Measurements from ENCODE around the gene RABGAP1L.
"Not testable (repeated sequence)": the region's sequence is repeated elsewhere in the genome, so short reads cannot be mapped to it uniquely, and the experiment has no call there.

The RABGAP1L gene

GRCh38 chr1:174777262-174777661, 617.9 kb downstream of the RABGAP1L start:
- no peak for DNase-seq

- DNase-seq, result no peak
These were observed 626.2 kb downstream of the RABGAP1L start for GRCh38 chr1:174785510-174785909.

- DNase-seq, result no peak
These were observed 627.0 kb downstream of the RABGAP1L start for GRCh38 chr1:174786358-174786757.

GRCh38 chr1:174786760-174787159, 627.4 kb downstream of the RABGAP1L start:
- no peak for DNase-seq

- no peak for DNase-seq
These were observed 629.7 kb downstream of the RABGAP1L start for GRCh38 chr1:174788981-174789380.

GRCh38 chr1:174789399-174789798, 630.1 kb downstream of the RABGAP1L start:
- no peak for DNase-seq

- DNase-seq, result no peak
These were observed 632.5 kb downstream of the RABGAP1L start for GRCh38 chr1:174791863-174792262.

- no peak for DNase-seq
These were observed 635.5 kb downstream of the RABGAP1L start for GRCh38 chr1:174794861-174795260.

GRCh38 chr1:174795806-174796205, 636.5 kb downstream of the RABGAP1L start:
- no peak for DNase-seq

GRCh38 chr1:174797398-174797797, 638.1 kb downstream of the RABGAP1L start:
- no peak for DNase-seq

GRCh38 chr1:174799136-174799479, 639.8 kb downstream of the RABGAP1L start:
- no peak for DNase-seq

GRCh38 chr1:174800216-174800851, 641.0 kb downstream of the RABGAP1L start:
- DNase-seq, result peak; percentile 53

- DNase-seq, result no peak
These were observed 641.6 kb downstream of the RABGAP1L start for GRCh38 chr1:174800876-174801275.

- DNase-seq, result no peak
These were observed 650.5 kb downstream of the RABGAP1L start for GRCh38 chr1:174809755-174810280.

- DNase-seq, result peak; percentile 80
These were observed 652.7 kb downstream of the RABGAP1L start for GRCh38 chr1:174812016-174812415.

- no peak for DNase-seq
These were observed 653.3 kb downstream of the RABGAP1L start for GRCh38 chr1:174812656-174813055.

- no peak for DNase-seq
These were observed 655.7 kb downstream of the RABGAP1L start for GRCh38 chr1:174815036-174815435.

- DNase-seq, result no peak
These were observed 656.2 kb downstream of the RABGAP1L start for GRCh38 chr1:174815474-174815908.

- DNase-seq, result not testable (repeated sequence)
These were observed 657.3 kb downstream of the RABGAP1L start for GRCh38 chr1:174816621-174817020.

GRCh38 chr1:174818014-174818616, 658.8 kb downstream of the RABGAP1L start:
- DNase-seq, result no peak

- no peak for DNase-seq
These were observed 659.6 kb downstream of the RABGAP1L start for GRCh38 chr1:174818951-174819350.

GRCh38 chr1:174819596-174819995, 660.3 kb downstream of the RABGAP1L start:
- DNase-seq, result no peak

GRCh38 chr1:174825127-174825526, 665.8 kb downstream of the RABGAP1L start:
- DNase-seq, result no peak

GRCh38 chr1:174825806-174826205, 666.5 kb downstream of the RABGAP1L start:
- DNase-seq, result no peak

GRCh38 chr1:174828264-174828663, 668.9 kb downstream of the RABGAP1L start:
- DNase-seq, result no peak
